NCI-H2171 (cell line): ENCODE results near the gene CENPT.
A peak's percentile ranks its signal among the peaks of the same experiment; 100 is the strongest.
"Not testable (repeated sequence)": the region's sequence is repeated elsewhere in the genome, so short reads cannot be mapped to it uniquely, and the experiment has no call there.

Source experiments
- DNase-seq: peaks from one replicate; lab custom pipeline; 2025; lab: John Stamatoyannopoulos, UW

The CENPT gene

DNA sequence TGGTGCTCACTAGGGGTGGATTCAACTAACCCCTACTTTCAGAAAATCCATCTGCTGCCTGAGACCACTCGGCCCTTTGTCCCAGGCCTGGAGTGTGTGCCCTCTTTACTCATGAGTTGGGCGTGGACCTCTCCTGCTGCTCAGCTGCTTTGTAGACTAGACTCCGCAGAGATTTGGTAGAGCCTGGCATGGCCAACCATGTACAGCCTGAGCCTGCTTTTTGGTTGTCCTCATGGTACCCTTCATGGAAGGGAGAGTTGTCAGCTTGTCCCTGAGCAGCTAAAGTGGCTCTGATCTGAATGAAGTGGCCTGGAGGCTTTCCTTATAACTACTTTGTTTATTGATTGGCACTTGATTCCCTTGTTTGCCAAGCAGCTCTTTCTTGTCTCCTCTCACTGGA lies 26.9 kb upstream of the CENPT start:
- no peak for DNase-seq

DNA sequence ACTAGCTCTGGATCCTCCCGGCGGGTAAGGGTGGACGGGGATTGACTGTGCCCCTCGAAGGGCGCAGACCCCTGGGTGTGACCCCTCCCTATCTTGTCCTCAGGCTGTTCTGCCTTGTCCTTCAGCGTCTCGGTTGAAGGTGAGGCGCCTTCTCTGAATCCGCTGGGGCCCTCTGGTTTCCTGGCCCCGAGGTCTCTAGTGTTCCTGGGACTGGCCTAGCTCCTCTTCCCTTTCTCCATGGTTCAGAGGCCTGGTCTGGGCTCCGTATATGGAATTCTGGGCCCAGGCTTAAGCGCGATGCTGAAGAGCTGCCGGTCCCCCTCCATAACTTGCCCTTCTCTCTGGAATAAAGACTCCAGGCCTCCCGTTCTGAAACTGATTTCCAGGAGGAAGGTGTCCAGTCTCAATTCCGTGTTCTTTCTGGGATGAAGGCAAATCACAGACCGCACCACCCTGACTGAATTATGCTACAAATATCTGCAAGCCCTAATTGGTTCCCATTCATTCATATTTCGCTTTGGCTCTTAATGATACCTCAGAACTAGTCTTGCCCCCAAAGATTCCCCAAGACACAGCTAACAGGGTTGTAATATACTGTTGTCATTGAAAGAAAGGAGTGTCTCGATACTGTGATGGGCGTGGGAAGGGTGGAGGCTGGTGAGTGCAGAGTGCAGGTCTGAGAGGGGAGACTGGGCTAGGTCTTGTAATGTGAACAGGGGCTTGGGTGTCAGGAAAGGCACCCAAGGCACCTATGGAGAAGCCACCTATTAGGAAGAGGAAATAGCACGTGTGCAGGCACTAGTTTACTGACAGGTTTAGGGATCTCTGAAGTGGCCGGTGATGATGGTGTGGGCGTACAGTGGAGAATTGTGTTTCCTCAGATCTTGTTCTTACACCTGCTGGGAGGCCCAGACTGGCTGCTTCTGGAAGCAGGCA lies 26.2 kb upstream of the CENPT start:
- no peak for DNase-seq

DNA sequence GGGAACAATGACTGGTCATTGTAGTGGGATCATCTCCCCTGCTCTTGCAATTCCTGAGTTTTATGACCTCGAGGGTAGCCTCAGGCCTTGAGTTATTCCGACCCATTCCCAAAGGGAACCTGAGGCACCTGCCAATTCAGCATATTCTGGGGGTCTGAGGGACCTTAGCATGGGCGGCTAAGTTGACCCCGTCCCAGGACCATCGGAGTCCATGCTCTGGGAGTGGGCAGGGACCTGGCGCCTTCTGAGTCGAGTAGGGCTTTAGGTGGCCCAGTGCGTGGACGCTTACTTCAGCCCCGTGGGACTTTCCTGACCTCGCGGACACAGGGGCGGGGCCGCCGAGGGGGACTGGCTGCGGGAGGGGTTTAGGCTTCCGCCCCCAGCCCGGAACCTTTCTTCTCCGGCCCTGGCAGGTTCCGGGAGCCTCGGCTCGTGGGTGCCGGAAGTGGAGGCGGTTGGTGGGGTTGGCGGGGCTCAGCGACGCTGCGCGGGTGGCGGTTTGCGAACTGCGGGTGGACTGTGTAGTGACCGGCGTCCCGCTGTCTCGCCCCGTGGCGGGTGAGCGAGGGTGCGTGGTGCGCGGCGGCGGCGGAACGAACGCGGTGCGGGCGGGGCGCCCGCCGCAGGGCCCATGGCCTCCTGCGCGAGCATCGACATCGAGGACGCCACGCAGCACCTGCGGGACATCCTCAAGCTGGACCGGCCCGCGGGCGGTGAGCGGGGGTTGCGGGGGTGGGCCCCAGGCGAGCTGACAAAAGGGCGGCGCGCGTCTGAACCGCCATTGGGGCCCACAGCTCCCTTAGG lies 25.3 kb upstream of the CENPT start, which contains the start of gene EDC4:
EDC4 (plus strand) TSS at position 422 of the 804 bp plus-strand sequence; CDS start at position 632, 210 bp downstream.
- peak; percentile 68 for DNase-seq

DNA sequence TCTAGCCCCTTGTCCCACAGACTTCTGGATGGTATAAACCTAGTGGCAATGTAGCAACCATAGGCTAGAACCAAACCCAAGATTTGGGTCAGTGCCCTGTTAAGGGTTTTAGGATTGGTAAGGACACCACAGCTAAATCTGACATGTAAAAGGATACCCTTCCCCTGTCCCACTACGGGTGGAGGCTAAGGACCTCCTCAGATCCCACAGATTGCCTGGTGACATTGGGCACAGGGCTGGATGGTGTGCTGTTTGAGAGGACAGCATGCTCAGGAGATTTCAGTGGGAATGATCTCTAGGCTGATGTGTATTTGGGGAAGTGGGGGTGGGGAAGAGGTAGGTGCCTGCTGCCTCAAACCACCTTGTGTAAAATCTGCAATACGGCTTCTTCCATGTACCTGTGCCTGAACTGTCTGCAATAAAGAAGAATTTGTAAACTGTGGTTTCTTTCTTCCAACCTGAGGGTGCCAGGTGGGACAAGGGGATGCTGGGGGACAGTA lies 24.7 kb upstream of the CENPT start:
- DNase-seq = no peak

DNA sequence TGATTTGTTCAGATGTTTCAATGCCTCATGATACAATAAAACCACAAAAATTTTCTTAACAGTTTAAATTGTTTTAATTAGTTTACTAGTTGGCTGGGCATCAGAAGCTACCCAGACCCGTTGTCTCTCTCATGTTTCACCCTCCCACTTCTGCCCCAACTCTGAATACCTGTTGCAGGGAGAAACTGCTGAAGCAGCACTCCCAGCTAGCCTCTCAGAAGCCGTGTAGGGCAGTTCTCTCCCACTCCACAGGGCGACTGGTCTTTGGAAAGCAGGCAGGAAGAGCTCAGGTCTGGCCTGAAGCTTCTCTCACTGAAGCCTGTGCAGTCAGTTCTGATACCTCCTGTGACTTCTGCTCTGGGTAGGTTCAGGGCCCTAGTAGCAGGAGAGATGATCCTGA lies 23.8 kb upstream of the CENPT start:
- no peak for DNase-seq

DNA sequence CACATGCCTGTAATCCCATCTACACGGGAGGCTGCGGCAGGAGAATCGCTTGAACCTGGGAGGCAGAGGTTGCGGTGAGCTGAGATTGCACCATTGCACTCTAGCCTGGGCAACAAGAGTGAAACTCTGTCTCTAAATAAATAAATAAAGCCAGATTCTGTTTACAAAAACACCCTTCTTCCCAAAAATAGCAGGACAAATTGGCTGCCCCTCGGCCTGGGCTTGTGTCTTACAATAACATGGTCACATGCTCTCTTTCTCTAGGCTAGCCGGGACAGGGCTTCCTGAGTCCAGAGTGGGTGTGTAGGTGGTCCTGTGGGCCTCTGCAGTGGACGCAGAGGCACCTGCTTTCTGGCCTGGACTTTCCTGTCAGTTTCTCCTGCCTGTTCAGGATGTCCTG lies 22.2 kb upstream of the CENPT start:
- DNase-seq = no peak

DNA sequence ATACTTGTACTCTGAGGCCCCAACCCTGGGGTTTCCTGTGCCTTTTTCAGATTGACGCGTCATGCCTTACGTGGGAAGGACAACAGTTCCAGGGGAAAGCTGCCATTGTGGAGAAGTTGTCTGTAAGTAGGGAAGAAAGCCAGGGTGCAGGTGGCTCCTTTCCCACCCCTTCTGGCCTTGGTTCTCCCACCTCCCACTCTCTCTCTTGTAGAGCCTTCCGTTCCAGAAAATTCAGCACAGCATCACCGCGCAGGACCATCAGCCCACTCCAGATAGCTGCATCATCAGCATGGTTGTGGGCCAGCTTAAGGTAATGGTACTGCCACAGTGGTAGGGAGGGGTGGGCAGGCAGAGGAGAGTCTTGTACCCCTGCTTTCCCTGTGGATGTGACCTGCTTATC lies 20.8 kb upstream of the CENPT start:
- no peak for DNase-seq

DNA sequence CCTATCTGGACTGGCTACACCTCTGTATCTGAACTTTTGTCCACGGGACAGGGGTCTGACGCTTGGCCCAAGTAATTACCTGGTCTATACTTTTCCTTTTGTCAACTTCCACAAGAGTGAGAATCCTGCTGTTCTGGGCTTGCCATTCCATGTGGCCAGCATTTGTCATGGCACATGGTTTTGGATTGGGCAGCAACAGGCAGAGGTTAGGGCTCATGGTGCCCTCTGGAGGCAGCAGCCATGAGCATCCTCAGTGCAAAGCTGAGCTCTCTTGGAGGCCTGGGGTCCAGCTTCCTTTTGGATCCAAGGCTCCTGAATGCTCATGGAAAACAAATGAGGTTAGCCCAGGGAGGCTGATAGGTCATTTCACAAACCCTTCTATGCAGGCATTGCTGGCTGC lies 17.8 kb upstream of the CENPT start:
- no peak for DNase-seq

DNA sequence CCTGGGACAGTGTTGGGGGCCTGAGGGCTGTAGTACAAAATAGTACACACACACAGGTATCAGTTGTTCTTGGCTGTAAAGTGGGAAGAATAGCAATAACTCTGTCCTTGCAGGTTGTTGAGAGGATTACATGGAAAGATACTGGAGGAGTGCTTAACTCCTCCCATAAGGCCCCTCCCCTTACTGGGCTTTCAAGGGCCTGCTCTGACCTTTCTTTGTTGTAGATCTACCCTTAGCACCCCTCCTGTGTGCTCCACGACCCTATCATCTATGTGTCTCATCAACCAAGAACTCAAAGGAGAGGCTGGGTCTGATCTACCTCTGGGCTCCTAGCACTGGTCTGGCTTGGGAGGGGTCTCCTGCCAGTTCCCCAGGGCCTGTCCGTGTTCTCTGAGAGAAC lies 17.1 kb upstream of the CENPT start:
- no peak for DNase-seq

DNA sequence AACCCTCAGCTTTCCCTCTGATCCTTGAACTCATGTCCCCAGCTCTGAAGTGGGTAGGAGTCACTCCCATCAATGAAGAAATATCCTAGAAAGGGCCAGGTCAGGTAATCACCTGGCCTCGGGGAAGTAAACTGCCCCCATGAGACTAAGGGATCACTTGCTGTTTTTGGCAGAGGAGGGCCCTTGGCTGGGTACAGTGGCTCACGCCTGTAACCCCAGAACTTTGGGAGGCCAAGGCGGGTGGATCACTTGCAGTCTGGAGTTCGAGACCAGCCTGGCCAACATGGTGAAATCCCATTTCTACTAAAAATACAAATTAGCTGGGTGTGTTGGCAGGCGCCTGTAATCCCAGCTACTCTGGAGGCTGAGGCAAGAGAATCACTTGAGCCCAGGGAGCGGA lies 16.6 kb upstream of the CENPT start:
- DNase-seq = not testable (repeated sequence)

DNA sequence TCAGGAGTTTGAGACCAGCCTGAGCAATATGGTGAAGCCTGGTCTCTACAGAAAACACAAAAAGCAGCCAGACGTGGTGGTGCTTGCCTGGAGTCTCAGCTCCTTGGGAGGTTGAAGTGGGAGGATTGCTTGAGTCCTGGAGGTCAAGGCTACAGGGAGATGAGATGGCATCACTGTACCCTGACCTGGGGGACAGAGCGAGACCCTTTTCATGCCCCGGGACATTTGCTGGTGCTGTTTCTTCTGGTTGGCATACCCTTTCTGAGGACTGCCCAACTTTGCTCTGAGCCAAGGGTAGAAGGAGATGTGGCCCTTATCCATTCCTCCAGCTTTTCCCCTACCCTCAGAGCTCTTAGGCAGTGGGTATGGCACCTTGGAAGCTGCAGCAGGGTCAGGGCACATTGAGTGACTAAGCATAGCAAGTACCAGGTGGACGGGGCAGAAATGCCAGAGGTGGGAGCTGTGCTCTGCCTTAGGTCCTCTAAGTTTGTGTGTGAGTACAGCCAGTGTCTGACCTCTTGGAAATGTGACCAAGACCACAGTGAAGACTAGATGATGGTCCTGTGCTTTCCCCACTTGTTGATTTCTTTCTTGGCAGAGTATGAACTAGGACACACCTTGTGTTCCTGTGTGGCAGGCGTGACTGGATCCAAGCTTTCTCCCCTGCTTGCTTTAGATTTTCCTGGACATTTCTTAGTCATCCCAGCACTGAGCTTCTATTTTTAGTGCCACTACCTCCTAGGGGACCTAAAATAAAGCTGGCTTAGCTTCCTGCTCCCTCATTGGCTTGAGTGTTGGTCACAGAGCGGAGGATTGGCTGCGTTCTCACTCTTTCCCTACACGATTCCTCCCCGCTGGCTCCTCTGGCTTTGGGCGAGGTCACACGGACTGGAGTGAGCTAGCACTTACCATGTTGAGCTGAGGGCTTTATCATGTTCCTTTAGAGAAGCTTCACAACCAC lies 15.4 kb upstream of the CENPT start:
- no peak for DNase-seq

DNA sequence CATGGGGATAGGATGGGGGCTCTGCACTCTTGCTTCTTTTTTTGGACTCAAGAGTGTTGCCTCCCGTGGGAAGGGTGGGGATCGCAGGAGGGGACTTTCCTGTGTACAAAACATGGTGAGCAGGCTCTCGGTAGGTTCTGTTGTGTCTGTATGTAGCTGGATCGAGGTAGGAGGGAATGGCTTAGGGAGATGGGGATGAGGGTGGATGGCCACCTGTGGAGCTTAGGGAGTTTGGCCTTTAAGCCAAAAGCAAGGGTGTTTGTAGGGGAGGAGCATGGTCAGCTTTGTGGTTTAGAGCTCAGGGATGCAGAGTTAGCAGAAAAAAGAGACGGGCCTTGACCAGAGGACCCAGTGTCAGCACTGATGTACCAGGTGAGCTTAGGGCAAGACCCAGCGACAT lies 14.4 kb upstream of the CENPT start:
- DNase-seq = no peak

DNA sequence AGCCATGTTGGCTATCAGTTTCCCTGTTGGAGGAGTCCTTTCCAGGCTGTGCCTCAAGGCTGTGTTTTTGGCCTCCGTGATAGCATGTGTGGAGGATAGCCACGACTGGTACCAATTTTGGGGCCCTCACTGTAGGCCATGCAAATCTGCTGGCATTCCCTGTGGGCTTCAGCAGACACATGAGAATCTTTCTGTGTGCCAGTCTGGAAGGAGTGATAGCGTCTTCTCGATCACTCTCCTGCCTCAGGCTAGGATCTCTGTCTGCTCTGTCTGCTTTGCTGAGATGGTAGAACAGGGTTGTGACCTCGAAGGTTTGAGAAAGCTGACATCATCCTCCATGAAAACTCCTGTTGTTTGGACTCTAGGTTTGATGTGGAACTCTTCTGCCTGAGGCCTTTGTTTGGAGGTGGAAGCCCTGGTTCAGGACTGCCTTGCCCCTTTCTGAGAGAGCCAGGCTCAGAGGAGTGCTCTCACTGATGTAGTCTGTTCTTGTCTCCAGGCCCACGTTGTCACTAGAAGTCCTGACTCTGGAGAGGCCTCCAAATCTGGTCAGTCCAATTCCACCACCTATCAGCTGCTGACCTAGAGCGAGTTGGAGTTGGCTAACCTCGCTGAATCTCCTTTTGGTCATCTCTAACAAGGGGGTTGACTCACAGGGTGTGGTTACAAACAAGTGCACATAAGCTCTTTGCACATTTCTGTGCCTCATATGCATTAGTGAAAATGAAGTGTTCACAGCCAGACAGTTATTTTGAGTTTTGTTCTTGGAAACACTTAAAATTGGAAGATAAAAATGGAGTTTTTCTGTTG lies 13.3 kb upstream of the CENPT start:
- DNase-seq = no peak

DNA sequence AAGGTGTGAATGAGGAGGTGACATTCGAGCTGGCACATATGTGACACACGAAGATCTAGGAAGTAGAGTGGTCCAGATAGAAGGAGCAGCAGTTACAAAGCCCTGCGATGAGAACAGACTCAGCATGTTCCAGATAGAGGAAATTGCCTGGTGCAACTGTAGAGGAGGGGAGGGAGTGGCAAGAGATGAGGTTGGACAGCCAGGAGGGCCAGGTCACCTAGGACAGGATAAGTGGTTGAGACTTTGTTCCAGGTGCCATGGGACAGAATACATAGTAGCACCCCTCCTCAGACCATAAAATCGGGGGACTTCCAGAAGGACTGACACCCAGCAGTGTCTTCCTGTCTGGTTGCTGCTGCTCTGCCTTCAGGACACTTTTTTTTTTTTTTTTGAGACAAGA lies 11.0 kb upstream of the CENPT start:
- no peak for DNase-seq

DNA sequence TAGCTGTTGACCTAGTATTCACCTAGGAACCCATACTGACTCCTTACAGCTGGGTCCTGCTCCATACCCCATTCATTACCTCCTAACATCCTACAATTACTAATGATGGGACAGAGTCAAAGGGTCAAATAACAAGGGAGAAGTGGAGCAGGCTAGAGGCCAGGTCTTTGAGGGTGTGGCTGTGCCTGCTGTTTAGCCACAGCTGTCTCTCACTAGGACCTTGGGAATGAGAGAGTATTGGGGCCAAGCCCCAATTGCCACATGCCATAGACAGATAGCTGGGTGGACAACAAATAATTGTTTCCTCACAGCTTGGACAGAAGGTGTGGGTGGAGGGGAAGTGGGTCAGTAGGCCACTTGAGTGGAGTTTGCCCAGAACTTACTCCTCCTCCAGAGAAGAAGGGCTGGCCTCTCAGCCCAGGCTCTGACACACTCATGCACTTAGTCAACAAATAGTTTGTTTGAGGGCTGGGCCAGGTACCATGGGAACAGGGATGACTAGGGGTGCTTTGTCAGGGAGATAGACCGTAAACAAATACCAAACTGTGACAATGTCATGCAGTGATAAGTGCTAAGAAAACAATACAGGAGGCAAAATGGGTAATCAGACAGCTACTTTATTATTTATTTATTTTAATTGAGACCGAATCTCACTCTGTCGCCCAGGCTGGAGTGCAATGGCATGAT lies 10.2 kb upstream of the CENPT start:
- no peak for DNase-seq

DNA sequence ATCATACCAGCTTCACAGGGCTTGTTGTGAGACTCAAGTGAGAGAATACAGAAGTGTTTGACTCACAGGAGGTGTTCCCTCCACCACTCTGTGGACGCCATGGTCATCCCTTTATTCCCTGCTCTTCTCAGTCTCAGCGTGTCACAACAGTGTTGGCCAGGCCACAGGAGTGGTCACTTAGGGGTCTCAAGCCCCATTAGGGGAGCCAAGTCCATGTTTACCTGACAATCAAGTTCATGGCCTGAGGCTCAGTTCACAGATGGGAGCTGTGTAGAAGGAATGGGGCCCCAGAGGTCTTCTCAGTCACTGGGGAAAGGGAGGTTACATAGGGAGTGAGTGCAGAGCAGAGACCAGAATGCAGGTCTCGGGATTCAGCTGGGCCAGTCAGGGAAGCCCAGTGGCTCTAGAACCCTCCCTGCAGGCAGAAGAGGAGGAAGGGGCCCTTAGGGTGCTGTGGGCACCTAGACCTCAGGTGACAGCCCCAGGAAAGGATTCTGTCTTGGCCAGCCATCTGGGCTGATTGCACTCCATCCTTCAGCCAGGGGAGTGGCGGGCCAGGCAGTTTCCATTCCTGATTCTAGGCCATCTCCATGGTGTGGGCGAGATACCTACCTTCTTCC lies 9.5 kb upstream of the CENPT start:
- DNase-seq = no peak

DNA sequence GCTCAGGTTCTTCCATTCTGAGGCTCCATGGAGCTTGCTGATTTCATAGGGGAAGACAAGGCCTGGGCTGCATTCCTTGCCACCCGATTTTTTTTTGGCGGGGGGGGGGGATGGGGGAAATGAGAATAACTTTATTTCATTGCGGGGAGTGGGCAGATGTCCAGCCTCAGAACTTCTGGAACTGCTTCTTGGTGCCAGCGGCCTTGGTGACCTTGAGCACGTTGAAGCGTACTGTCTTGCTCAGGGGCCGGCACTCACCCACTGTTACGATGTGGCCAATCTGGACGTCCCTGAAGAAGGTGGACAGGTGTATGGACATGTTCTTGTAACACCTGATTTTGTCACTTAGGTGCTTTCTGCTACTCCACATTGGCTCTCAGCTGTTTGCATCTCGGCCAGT lies 8.3 kb upstream of the CENPT start:
- no peak for DNase-seq

DNA sequence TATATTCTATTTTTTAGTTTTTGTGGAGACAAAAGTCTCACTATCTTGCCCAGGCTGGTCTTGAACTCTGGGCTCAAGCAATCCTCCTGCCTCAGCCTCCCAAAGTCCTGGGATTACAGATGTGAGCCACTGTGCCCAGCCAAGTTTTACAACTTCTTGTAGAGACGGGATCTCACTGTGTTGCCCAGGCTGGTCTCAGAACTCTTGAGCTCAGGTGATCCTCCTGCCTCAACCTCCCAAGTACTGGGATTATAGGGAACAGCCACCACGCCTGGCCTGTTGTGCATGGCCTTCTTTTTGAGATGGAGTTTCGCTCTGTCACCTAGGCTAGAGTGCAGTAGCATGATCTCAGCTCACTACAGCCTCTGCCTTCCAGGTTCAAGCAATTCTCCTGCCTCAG lies 6.2 kb upstream of the CENPT start:
- DNase-seq = no peak

DNA sequence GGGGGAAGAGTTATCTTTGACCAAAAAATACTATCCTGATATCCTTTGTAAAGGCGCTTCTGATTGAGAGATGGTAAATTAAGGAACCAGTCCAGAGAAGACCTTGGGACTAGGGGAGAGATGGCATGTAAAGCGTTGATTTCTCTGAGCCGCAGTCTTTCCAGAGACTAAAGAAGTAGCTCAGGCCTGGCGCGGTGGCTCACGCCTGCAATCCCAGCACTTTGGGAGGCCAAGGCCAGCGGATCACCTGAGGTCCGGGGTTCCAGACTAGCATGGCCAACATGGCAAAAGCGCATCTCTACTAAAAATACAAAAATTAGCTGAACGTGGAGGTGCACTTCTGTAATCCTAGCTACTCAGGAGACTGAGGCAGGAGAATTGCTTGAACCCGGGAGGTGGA lies 625 bp upstream of the CENPT start:
- no peak for DNase-seq
